Calu3 (cell line): ENCODE results near the gene DDX10. TPM values are rescaled to one million over a fixed set of nuclear protein-coding genes. Genes with fewer than 3 reads are reported as not detected.

Source experiments
- BruUV-seq: library from RNA; stranded (reverse); fragments of 400-500 nt; replicated peaks from 2 replicates; lab custom pipeline; 2021; lab: Mats Ljungman, UMichigan
- CTCF ChIA-PET: fragments of 300-600 bp; sonication (Branson Sonifier 250); formaldehyde crosslinking; loops from one replicate; lab custom pipeline; 2022; ENCODE audit warnings: antibody characterized with exemption; lab: Charles Lee
- DNase-seq: peaks from one replicate; pipeline ENCODE4 v3.0.0; 2022
- H3K27ac Mint-ChIP-seq: one replicate; pipeline ENCODE4 v1.8.0; 2022; ENCODE audit warnings: mixed read lengths; ENCODE audit not compliant: unreplicated experiment
- H3K27me3 Mint-ChIP-seq: one replicate; pipeline ENCODE4 v1.8.0; 2022; ENCODE audit warnings: mixed read lengths; ENCODE audit not compliant: unreplicated experiment
- H3K36me3 Mint-ChIP-seq: one replicate; pipeline ENCODE4 v1.8.0; 2022; ENCODE audit warnings: mild to moderate bottlenecking, moderate library complexity, mixed read lengths; ENCODE audit not compliant: insufficient read depth, unreplicated experiment
- H3K4me1 Mint-ChIP-seq: one replicate; pipeline ENCODE4 v1.8.0; 2022; ENCODE audit warnings: mild to moderate bottlenecking, low read depth, mixed read lengths; ENCODE audit not compliant: unreplicated experiment
- H3K4me3 Mint-ChIP-seq: one replicate; pipeline ENCODE4 v1.8.0; 2022; ENCODE audit warnings: mild to moderate bottlenecking, low read depth, moderate library complexity, mixed read lengths; ENCODE audit not compliant: unreplicated experiment
- H3K9me3 Mint-ChIP-seq: one replicate; pipeline ENCODE4 v1.8.0; 2022; ENCODE audit warnings: low read depth, mixed read lengths; ENCODE audit not compliant: unreplicated experiment
- CTCF ChIP-seq: fragments of 200-600 bp; IDR thresholded peaks from one replicate; pipeline ENCODE4 v1.8.0; 2022; ENCODE audit warnings: antibody characterized with exemption; ENCODE audit not compliant: unreplicated experiment
- intact Hi-C: fragments of 100-400 bp; cut with micrococcal nuclease; formaldehyde crosslinking; loops from one replicate; pipeline ENCODE4 v1.10.0; 2022; ENCODE audit not compliant: unreplicated experiment
- total RNA-seq: library from RNA; stranded (reverse); gene quantifications from 2 replicates; pipeline ENCODE4 v1.2.3, GENCODE V29; 2022

DDX10 gene
- total RNA-seq, 1 experiment from 2014 or later: 31.2 TPM

- no peak for DNase-seq
- H3K4me1 Mint-ChIP-seq: peaks cover 14% of the 10 kb centered on the region
- H3K27ac Mint-ChIP-seq: no peak overlapping the region
- H3K27me3 Mint-ChIP-seq: no peaks in the 10 kb centered on the region
- no peak for TF ChIP-seq CTCF
- BruUV-seq: no TSS peak
- H3K4me3 Mint-ChIP-seq: no peak overlapping the region
- CTCF ChIA-PET: no interaction called here
- no peaks in the 10 kb centered on the region for H3K36me3 Mint-ChIP-seq
- intact Hi-C loops: no loop called here
- no peaks in the 10 kb centered on the region for H3K9me3 Mint-ChIP-seq
These were observed 295.6 kb downstream of the DDX10 start for GRCh38 chr11:108960501-108960900.

GRCh38 chr11:108961095-108961494 lies 296.2 kb downstream of the DDX10 start:
- H3K4me1 Mint-ChIP-seq: peaks cover 14% of the 10 kb centered on the region
- peaks cover 1% of the 10 kb centered on the region for H3K27me3 Mint-ChIP-seq
- H3K27ac Mint-ChIP-seq: no peak overlapping the region
- no peak for TF ChIP-seq CTCF
- DNase-seq: no peak
- CTCF ChIA-PET: interaction anchor here (0.6 kb wide), 1 partner anchor 11 kb away, joined by 3 read pairs; no protein-coding TSS in a partner anchor
- BruUV-seq: no TSS peak
- H3K4me3 Mint-ChIP-seq: no peak overlapping the region
- H3K36me3 Mint-ChIP-seq: no peaks in the 10 kb centered on the region
- H3K9me3 Mint-ChIP-seq: no peaks in the 10 kb centered on the region
- intact Hi-C loops: no loop called here

GRCh38 chr11:108963118-108963517 lies 298.2 kb downstream of the DDX10 start:
- CTCF ChIA-PET: no interaction called here
- BruUV-seq: no TSS peak
- no peak overlapping the region for H3K27ac Mint-ChIP-seq
- DNase-seq: no peak
- no peak for TF ChIP-seq CTCF
- no peaks in the 10 kb centered on the region for H3K9me3 Mint-ChIP-seq
- no peak overlapping the region for H3K4me3 Mint-ChIP-seq
- H3K36me3 Mint-ChIP-seq: no peaks in the 10 kb centered on the region
- H3K4me1 Mint-ChIP-seq: peaks cover 12% of the 10 kb centered on the region
- peaks cover 14% of the 10 kb centered on the region for H3K27me3 Mint-ChIP-seq
- intact Hi-C loops: no loop called here

- CTCF ChIA-PET: no interaction called here
- no peak for TF ChIP-seq CTCF
- no TSS peak for BruUV-seq
- H3K4me3 Mint-ChIP-seq: no peak overlapping the region
- intact Hi-C loops: no loop called here
- H3K36me3 Mint-ChIP-seq: no peaks in the 10 kb centered on the region
- H3K27me3 Mint-ChIP-seq: peaks cover 14% of the 10 kb centered on the region
- no peak overlapping the region for H3K27ac Mint-ChIP-seq
- DNase-seq: no peak
- no peaks in the 10 kb centered on the region for H3K9me3 Mint-ChIP-seq
- H3K4me1 Mint-ChIP-seq: no peaks in the 10 kb centered on the region
These were observed 300.6 kb downstream of the DDX10 start for GRCh38 chr11:108965306-108966001.
